Retinal pigment epithelial cell (primary cell): ENCODE measurements around the gene CDK5RAP3.
A peak's percentile ranks its signal among the peaks of the same experiment; 100 is the strongest.
"Not testable (repeated sequence)": the region's sequence is repeated elsewhere in the genome, so short reads cannot be mapped to it uniquely, and the experiment has no call there.

Experiments
- DNase-seq: peaks from one replicate; pipeline ENCODE4 v3.0.0-alpha.2; 2010; ENCODE audit warnings: low read depth
- H3K4me3 ChIP-seq: 2 replicates; pipeline ENCODE4 v1.5.1; 2011; ENCODE audit warnings: mild to moderate bottlenecking, low read length, control low read depth, moderate library complexity
- CTCF ChIP-seq: conservative IDR thresholded peaks from 2 replicates; pipeline ENCODE4 v1.5.1; 2011; ENCODE audit warnings: low read depth, low read length, control low read depth, inconsistent platforms

The CDK5RAP3 gene

GRCh38 chr17:48016112-48016511, 45.2 kb downstream of the CDK5RAP3 start:
- DNase-seq, result peak; percentile 93
- no peak for TF ChIP-seq CTCF
- no peak overlapping the region for H3K4me3 ChIP-seq

- DNase-seq, result not testable (repeated sequence)
Measured at GRCh38 chr17:48017817-48018158, 46.9 kb downstream of the CDK5RAP3 start.

GRCh38 chr17:48021934-48022333, 51.0 kb downstream of the CDK5RAP3 start:
- H3K4me3 ChIP-seq, result no peak overlapping the region
- DNase-seq, result no peak
- no peak for TF ChIP-seq CTCF

More at GRCh38 chr17:48017817-48018158, 46.9 kb downstream of the CDK5RAP3 start:
- H3K4me3 ChIP-seq, result not testable (repeated sequence)

- H3K4me3 ChIP-seq, result no peak overlapping the region
- DNase-seq, result no peak
Measured at GRCh38 chr17:48022901-48023300, 52.0 kb downstream of the CDK5RAP3 start.

GRCh38 chr17:48023400-48024148, 52.7 kb downstream of the CDK5RAP3 start:
- peak; percentile 33 for TF ChIP-seq CTCF
- DNase-seq, result no peak
- peak overlapping the region; percentile 54 for H3K4me3 ChIP-seq

More at GRCh38 chr17:48022901-48023300, 52.0 kb downstream of the CDK5RAP3 start:
- TF ChIP-seq CTCF, result no peak

- TF ChIP-seq CTCF, result no peak
- peak overlapping the region; percentile 54 for H3K4me3 ChIP-seq
- DNase-seq, result no peak
Measured at GRCh38 chr17:48024149-48025039, 53.5 kb downstream of the CDK5RAP3 start.

- DNase-seq, result peak; percentile 89
- TF ChIP-seq CTCF, result peak; percentile 75
- H3K4me3 ChIP-seq, result peak overlapping the region; percentile 59
Measured at GRCh38 chr17:48025040-48025903, 54.4 kb downstream of the CDK5RAP3 start.
